HG03139 (cell line): ENCODE results near the gene KIAA1210.
"Not testable (repeated sequence)": the region's sequence is repeated elsewhere in the genome, so short reads cannot be mapped to it uniquely, and the experiment has no call there.

ENCODE experiments used
- ATAC-seq: cut with Tn5 transposase; IDR thresholded peaks from one replicate; pipeline ENCODE4 v1.9.1; 2021; ENCODE audit not compliant: unreplicated experiment

Gene KIAA1210

GRCh38 chrX:119041175-119041574, 86.4 kb downstream of the KIAA1210 start:
- ATAC-seq: no peak

GRCh38 chrX:119040432-119040831, 87.2 kb downstream of the KIAA1210 start:
- no peak for ATAC-seq

- no peak for ATAC-seq
Measured at GRCh38 chrX:119036107-119037029, 91.2 kb downstream of the KIAA1210 start.

GRCh38 chrX:119030990-119031389, 96.6 kb downstream of the KIAA1210 start:
- ATAC-seq: no peak

- ATAC-seq: not testable (repeated sequence)
Measured at GRCh38 chrX:119029656-119030055, 98.0 kb downstream of the KIAA1210 start.

- no peak for ATAC-seq
Measured at GRCh38 chrX:119028733-119029330, 98.8 kb downstream of the KIAA1210 start.
